ENCODE results near the gene CLINT1. TPM values are rescaled to one million over a fixed set of nuclear protein-coding genes. Genes with fewer than 3 reads are reported as not detected.
"Not testable (repeated sequence)": the region's sequence is repeated elsewhere in the genome, so short reads cannot be mapped to it uniquely, and the experiment has no call there.

The CLINT1 gene
- total RNA-seq, 1 donor from 2014 or later: 126 TPM

GRCh38 chr5:157860898-157861890 is 2.2 kb upstream of the CLINT1 start:
- DNase-seq (ENCODE audit: extremely low spot score in 2 of 2): no peak

GRCh38 chr5:157859227-157859575 is 256 bp upstream of the CLINT1 start:
- Histone ChIP-seq H3K9me3 (no peaks in the 10 kb centered on the region), H3K4me3 (peak overlapping the region; percentile 80 to 98), H3K4me1 (peaks cover 35% of the 10 kb centered on the region), H3K27me3 (no peaks in the 10 kb centered on the region), H3K27ac (peak overlapping the region; percentile 89), H3K36me3 (no peaks in the 10 kb centered on the region)
- TF ChIP-seq POLR2AphosphoS5 (IDR thresholded peaks at IDR 0.05; ENCODE audit: insufficient read depth in 1 of 2, low read depth in 1 of 2) (no peak), CTCF (IDR thresholded peaks at IDR 0.05) (no peak), POLR2A (IDR thresholded peaks at IDR 0.05) (no peak)
- no peak for DNase-seq (ENCODE audit: extremely low spot score in 2 of 2)
- intact Hi-C loops (cut with DNase I): no loop called here

More at GRCh38 chr5:157860898-157861890, 2.2 kb upstream of the CLINT1 start:
- H3K36me3 ChIP-seq: no peaks in the 10 kb centered on the region
- no peaks in the 10 kb centered on the region for H3K9me3 ChIP-seq
- H3K4me3 ChIP-seq: no peak overlapping the region
- H3K27me3 ChIP-seq: no peaks in the 10 kb centered on the region
- H3K4me1 ChIP-seq: peaks cover 15% of the 10 kb centered on the region
- TF ChIP-seq CTCF (IDR thresholded peaks at IDR 0.05) (no peak), POLR2AphosphoS5 (IDR thresholded peaks at IDR 0.05; ENCODE audit: insufficient read depth in 1 of 2, low read depth in 1 of 2) (no peak), POLR2A (IDR thresholded peaks at IDR 0.05) (no peak)
- intact Hi-C loops (cut with DNase I): no loop called here
- no peak overlapping the region for H3K27ac ChIP-seq

GRCh38 chr5:157857816-157858526 is 974 bp downstream of the CLINT1 start:
- intact Hi-C loops (cut with DNase I): no loop called here
- peaks cover 44% of the 10 kb centered on the region for H3K4me1 ChIP-seq
- peak overlapping the region; percentile 89 for H3K27ac ChIP-seq
- H3K9me3 ChIP-seq: no peaks in the 10 kb centered on the region
- H3K27me3 ChIP-seq: no peaks in the 10 kb centered on the region
- no peaks in the 10 kb centered on the region for H3K36me3 ChIP-seq
- peak in 1 of 2 donors; percentile 30 for TF ChIP-seq POLR2AphosphoS5 (IDR thresholded peaks at IDR 0.05; ENCODE audit: insufficient read depth in 1 of 2, low read depth in 1 of 2)
- no peak for TF ChIP-seq CTCF (IDR thresholded peaks at IDR 0.05)
- no peak for TF ChIP-seq POLR2A (IDR thresholded peaks at IDR 0.05)
- DNase-seq (ENCODE audit: extremely low spot score in 2 of 2): no peak
- H3K4me3 ChIP-seq: peak overlapping the region; percentile 80 to 98

- intact Hi-C loops (cut with DNase I): no loop called here
- no peak overlapping the region for H3K4me3 ChIP-seq
- no peak for DNase-seq (ENCODE audit: extremely low spot score in 2 of 2)
- no peaks in the 10 kb centered on the region for H3K27me3 ChIP-seq
- H3K27ac ChIP-seq: no peak overlapping the region
- no peaks in the 10 kb centered on the region for H3K36me3 ChIP-seq
- H3K9me3 ChIP-seq: no peaks in the 10 kb centered on the region
- no peak for TF ChIP-seq POLR2AphosphoS5 (IDR thresholded peaks at IDR 0.05; ENCODE audit: insufficient read depth in 1 of 2, low read depth in 1 of 2)
- TF ChIP-seq POLR2A (IDR thresholded peaks at IDR 0.05): no peak
- TF ChIP-seq CTCF (IDR thresholded peaks at IDR 0.05): peak; percentile 40 to 50 (median 43)
- H3K4me1 ChIP-seq: peaks cover 49% of the 10 kb centered on the region
Measured at GRCh38 chr5:157855404-157855994, 3.4 kb downstream of the CLINT1 start.

- H3K27me3 ChIP-seq; DNase-seq (ENCODE audit: extremely low spot score in 2 of 2); H3K4me3 ChIP-seq; H3K9me3 ChIP-seq; H3K27ac ChIP-seq; H3K36me3 ChIP-seq; intact Hi-C loops (cut with DNase I): not testable (repeated sequence)
- peaks cover 49% of the 10 kb centered on the region for H3K4me1 ChIP-seq
Measured at GRCh38 chr5:157853365-157853764, 5.6 kb downstream of the CLINT1 start.
